Gastrocnemius medialis (tissue), 4 donors: ENCODE measurements around the gene GPRC5C. TPM values are rescaled to one million over a fixed set of nuclear protein-coding genes. Genes with fewer than 3 reads are reported as not detected.
A peak's percentile ranks its signal among the peaks of the same experiment; 100 is the strongest.

Experiments
- ATAC-seq, 2 donors: fragments of 150-250 bp; one replicate each; pipeline ENCODE4 v1.9.1; 2016
- DNase-seq, 2 donors: peaks; one replicate each; pipeline ENCODE4 v3.0.0-alpha.2; 2019
- H3K27ac ChIP-seq, 4 donors: fragments of 200-600 bp; sonication (generic); 1 replicate in 1 of 4; 2 replicates in 3 of 4; pipeline ENCODE4 v1.5.1; 2016 to 2018; ENCODE audit warnings: mild to moderate bottlenecking in 2 of 4, moderate library complexity in 1 of 4
- H3K27me3 ChIP-seq, 3 donors: fragments of 200-600 bp; sonication (generic) in 2 of 3; 1 replicate in 1 of 3; 2 replicates in 2 of 3; pipeline versions ENCODE4 v1.5.1 to v1.6.0; 2016 to 2019; ENCODE audit warnings: mild to moderate bottlenecking in 1 of 3, moderate library complexity in 1 of 3
- H3K36me3 ChIP-seq, 2 donors: fragments of 200-600 bp; sonication (generic) in 1 of 2; one replicate each; pipeline ENCODE4 v1.5.1; 2017 to 2018
- H3K4me1 ChIP-seq, 2 donors: fragments of 200-600 bp; sonication (generic) in 1 of 2; one replicate each; pipeline ENCODE4 v1.5.1; 2016 to 2017; ENCODE audit warnings: mild to moderate bottlenecking in 2 of 2
- H3K4me3 ChIP-seq, 4 donors: fragments of 200-600 bp; sonication (generic) in 3 of 4; 1 replicate in 1 of 4; 2 replicates in 3 of 4; pipeline ENCODE4 v1.5.1; 2016 to 2019; ENCODE audit warnings: mild to moderate bottlenecking in 2 of 4
- H3K9me3 ChIP-seq, 3 donors: fragments of 200-600 bp; sonication (generic) in 2 of 3; 1 replicate in 1 of 3; 2 replicates in 2 of 3; pipeline ENCODE4 v1.5.1; 2016 to 2019
- CTCF ChIP-seq, 5 experiments: fragments of 450-650 bp in 3 of 5; fragments of 200-600 bp in 2 of 5; sonication (generic) in 2 of 5; IDR thresholded peaks in 4 of 5; conservative IDR thresholded peaks in 1 of 5; 1 replicate in 4 of 5; 2 replicates in 1 of 5; pipeline ENCODE4 v1.5.1; 2016 to 2019; ENCODE audit warnings: antibody characterized with exemption in 5 of 5, mild to moderate bottlenecking in 3 of 5, moderate library complexity in 3 of 5
- POLR2A ChIP-seq, 2 donors: fragments of 450-650 bp; IDR thresholded peaks; one replicate each; pipeline ENCODE4 v1.6.1; 2017; ENCODE audit warnings: antibody characterized with exemption in 2 of 2, mild to moderate bottlenecking in 2 of 2, moderate library complexity in 2 of 2
- in situ Hi-C, 4 donors: fragments of 200-750 bp; cut with MboI; loops; one replicate each; pipeline versions ENCODE4 v1.15.0 to v1.8.0; 2017; ENCODE audit warnings: low sequenced_read_pairs in 4 of 4
- intact Hi-C: fragments of 100-400 bp; cut with DNase I; formaldehyde crosslinking; loops from one replicate; pipeline ENCODE4 v1.15.1; 2023; ENCODE audit warnings: low total_unique reads
- total RNA-seq, 4 donors: library from RNA; depleted of rRNA; stranded (reverse); fragments of >200 nt; gene quantifications; one replicate each; pipeline versions ENCODE4 v1.1.0 to v1.2.3, GENCODE V29; 2016

The GPRC5C gene
- total RNA-seq: 100 to 1,000 TPM in 3 of 4 donors, 10 to 100 TPM in 1; 80.4 to 138 (median 127) TPM

GRCh38 chr17:74431568-74432423 is at the start of gene GPRC5C:
TSS of gene GPRC5C (plus strand) at chr17:74432088. CDS start at chr17:74439777, 7,689 bp downstream.
- intact Hi-C loops: loop anchor here (1.0 kb wide), 1 partner anchor 12 kb away; no protein-coding TSS in a partner anchor
- Histone ChIP-seq H3K36me3 (no peaks in the 10 kb centered on the region), H3K27me3 (no peaks in the 10 kb centered on the region), H3K4me1 (peaks cover 36 to 54% of the 10 kb centered on the region in 2 donors), H3K9me3 (no peaks in the 10 kb centered on the region), H3K4me3 (peak within 1 kb of the TSS; percentile 76 to 84 (median 81)), H3K27ac (peak within 1 kb of the TSS; percentile 96 to 99 (median 98))
- in situ Hi-C loops: no loop called here
- ATAC-seq (peak; percentile 26 to 41), DNase-seq (peak; percentile 83 to 89)
- TF ChIP-seq CTCF (IDR thresholded peaks at IDR 0.05 in 4 of 5, conservative IDR thresholded peaks at IDR 0.05 in 1 of 5) (no peak), POLR2A (IDR thresholded peaks at IDR 0.05) (peak; percentile 91 to 94)

- Histone ChIP-seq H3K36me3 (no peaks in the 10 kb centered on the region), H3K27me3 (no peaks in the 10 kb centered on the region)
- intact Hi-C loops: loop anchor here (10.0 kb wide), 1 partner anchor 392 kb away; the partner anchor contains the start of gene NAT9
These were observed 48.7 kb upstream of the GPRC5C start for GRCh38 chr17:74383141-74383540.

GRCh38 chr17:74385201-74385600 is 46.7 kb upstream of the GPRC5C start:
- H3K27me3 ChIP-seq: no peaks in the 10 kb centered on the region
- DNase-seq (no peak), ATAC-seq (no peak)
- peaks cover 35 to 38% of the 10 kb centered on the region in 2 donors for H3K4me1 ChIP-seq
- TF ChIP-seq CTCF (IDR thresholded peaks at IDR 0.05 in 4 of 5, conservative IDR thresholded peaks at IDR 0.05 in 1 of 5) (no peak), POLR2A (IDR thresholded peaks at IDR 0.05) (no peak)
- in situ Hi-C loops (loop anchor here in 1 of 4 donors (25.0 kb wide), 1 partner anchor 477 kb away; the partner anchor contains the start of genes FDXR and GRIN2C), intact Hi-C loops (loop anchor here (5.0 to 10.0 kb wide), 2 partner anchors 127 to 390 kb away; partner anchors contain the start of gene NAT9)
- no peak overlapping the region for H3K4me3 ChIP-seq
- H3K36me3 ChIP-seq: no peaks in the 10 kb centered on the region
- H3K27ac ChIP-seq: no peak overlapping the region
- no peaks in the 10 kb centered on the region for H3K9me3 ChIP-seq

More at GRCh38 chr17:74383141-74383540, 48.7 kb upstream of the GPRC5C start:
- Histone ChIP-seq H3K4me1 (peaks cover 35 to 44% of the 10 kb centered on the region in 2 donors), H3K27ac (no peak overlapping the region), H3K4me3 (no peak overlapping the region), H3K9me3 (no peaks in the 10 kb centered on the region)
- no peak for ATAC-seq
- no peak for TF ChIP-seq POLR2A (IDR thresholded peaks at IDR 0.05)
- TF ChIP-seq CTCF (IDR thresholded peaks at IDR 0.05 in 4 of 5, conservative IDR thresholded peaks at IDR 0.05 in 1 of 5): no peak
- in situ Hi-C loops: loop anchor here in 1 of 4 donors (25.0 kb wide), 1 partner anchor 479 kb away; the partner anchor contains the start of genes FDXR and GRIN2C
- no peak for DNase-seq

- peak; percentile 86 to 93 for ATAC-seq
- H3K27me3 ChIP-seq: no peaks in the 10 kb centered on the region
- in situ Hi-C loops: loop anchor here in 1 of 4 donors (25.0 kb wide), 1 partner anchor 476 kb away; the partner anchor contains the start of genes FDXR and GRIN2C
- H3K4me1 ChIP-seq: peaks cover 27 to 32% of the 10 kb centered on the region in 2 donors
- H3K36me3 ChIP-seq: no peaks in the 10 kb centered on the region
- no peaks in the 10 kb centered on the region for H3K9me3 ChIP-seq
- H3K27ac ChIP-seq: peak overlapping the region; percentile 70 to 80 (median 75)
- peak; percentile 60 to 84 for DNase-seq
- TF ChIP-seq POLR2A (IDR thresholded peaks at IDR 0.05) (no peak), CTCF (IDR thresholded peaks at IDR 0.05 in 4 of 5, conservative IDR thresholded peaks at IDR 0.05 in 1 of 5) (no peak)
- no peak overlapping the region for H3K4me3 ChIP-seq
- intact Hi-C loops: loop anchor here (5.0 to 10.0 kb wide), 2 partner anchors 126 to 388 kb away; partner anchors contain the start of gene NAT9
These were observed 45.5 kb upstream of the GPRC5C start for GRCh38 chr17:74386386-74386785.
